Mesenchymal stem cell (in vitro differentiated cells and primary cell): ENCODE data around the gene AFAP1.

Experiments used
- DNase-seq: peaks from one replicate; pipeline ENCODE4 v3.0.0-alpha.2; 2013
- H2AFZ ChIP-seq: one replicate; pipeline ENCODE4 v1.6.1; 2013; ENCODE audit warnings: low read depth, mild to moderate bottlenecking, control low read depth, inconsistent platforms, low read length, moderate library complexity
- H2AK5ac ChIP-seq: 2 replicates; pipeline ENCODE4 v1.6.1; 2013; ENCODE audit warnings: low read length, moderate library complexity, mild to moderate bottlenecking, inconsistent platforms; ENCODE audit not compliant: severe bottlenecking
- H2BK120ac ChIP-seq: one replicate; pipeline ENCODE4 v1.6.1; 2013; ENCODE audit warnings: low read depth, mild to moderate bottlenecking, inconsistent platforms, low read length, moderate library complexity
- H2BK12ac ChIP-seq, 2 experiments: one replicate each; pipeline ENCODE4 v1.6.1; 2013; ENCODE audit warnings: inconsistent platforms in 2 of 2, low read length in 2 of 2, mild to moderate bottlenecking in 2 of 2, moderate library complexity in 2 of 2, control low read depth in 1 of 2
- H2BK15ac ChIP-seq: one replicate; pipeline ENCODE4 v1.6.1; 2013; ENCODE audit warnings: mild to moderate bottlenecking, low read depth, inconsistent platforms; ENCODE audit not compliant: poor library complexity, severe bottlenecking
- H2BK5ac ChIP-seq: 2 replicates; pipeline ENCODE4 v1.6.1; 2013; ENCODE audit warnings: low read depth, mild to moderate bottlenecking, low read length, control low read depth, inconsistent platforms; ENCODE audit not compliant: poor library complexity, severe bottlenecking
- H3K14ac ChIP-seq, 2 experiments: one replicate each; pipeline ENCODE4 v1.6.1; 2013; ENCODE audit warnings: inconsistent platforms in 2 of 2, low read length in 2 of 2, control low read depth in 1 of 2, mild to moderate bottlenecking in 1 of 2, moderate library complexity in 1 of 2
- H3K18ac ChIP-seq, 2 experiments: one replicate each; pipeline ENCODE4 v1.6.1; 2013; ENCODE audit warnings: inconsistent platforms in 2 of 2, low read length in 2 of 2, control low read depth in 1 of 2, low read depth in 1 of 2, mild to moderate bottlenecking in 1 of 2
- H3K23ac ChIP-seq, 2 experiments: one replicate each; pipeline ENCODE4 v1.6.1; 2013; ENCODE audit warnings: inconsistent platforms in 2 of 2, low read length in 2 of 2, mild to moderate bottlenecking in 2 of 2, moderate library complexity in 2 of 2, control low read depth in 1 of 2
- H3K27ac ChIP-seq: 2 replicates; pipeline ENCODE4 v1.5.1; 2013; ENCODE audit warnings: mild to moderate bottlenecking, moderate library complexity, low read length, control low read depth, inconsistent platforms; ENCODE audit not compliant: poor library complexity, severe bottlenecking
- H3K27me3 ChIP-seq, 2 experiments: 2 replicates each; pipeline versions ENCODE4 v1.6.1 to v1.7.0; 2013; ENCODE audit warnings: low read length in 2 of 2, mild to moderate bottlenecking in 2 of 2, moderate library complexity in 2 of 2, control low read depth in 1 of 2, inconsistent platforms in 1 of 2; ENCODE audit not compliant: control insufficient read depth in 1 of 2, insufficient read depth in 1 of 2
- H3K36me3 ChIP-seq, 2 experiments: 2 replicates each; pipeline versions ENCODE4 v1.6.1 to v1.7.0; 2013; ENCODE audit warnings: low read length in 2 of 2, control low read depth in 1 of 2, inconsistent platforms in 1 of 2, low read depth in 1 of 2, mild to moderate bottlenecking in 1 of 2; ENCODE audit not compliant: insufficient read depth in 2 of 2, control insufficient read depth in 1 of 2
- H3K4ac ChIP-seq, 2 experiments: one replicate each; pipeline ENCODE4 v1.6.1; 2013; ENCODE audit warnings: inconsistent platforms in 2 of 2, low read length in 2 of 2, mild to moderate bottlenecking in 2 of 2, moderate library complexity in 2 of 2, control low read depth in 1 of 2, low read depth in 1 of 2
- H3K4me1 ChIP-seq: 2 replicates; pipeline ENCODE4 v1.6.1; 2013; ENCODE audit warnings: low read depth, low read length, control low read depth; ENCODE audit not compliant: control insufficient read depth, insufficient read depth
- H3K4me2 ChIP-seq: 2 replicates; pipeline ENCODE4 v1.6.1; 2013; ENCODE audit warnings: low read length, mild to moderate bottlenecking, inconsistent platforms; ENCODE audit not compliant: poor library complexity, severe bottlenecking
- H3K4me3 ChIP-seq, 2 experiments: 2 replicates each; pipeline versions ENCODE4 v1.5.1 to v1.7.0; 2013; ENCODE audit warnings: low read length in 2 of 2, mild to moderate bottlenecking in 2 of 2, control low read depth in 1 of 2, low read depth in 1 of 2; ENCODE audit not compliant: insufficient read depth in 1 of 2
- H3K79me1 ChIP-seq: replicated peaks from 2 replicates; pipeline ENCODE4 v1.6.1; 2013; ENCODE audit warnings: mild to moderate bottlenecking, control low read depth, low read length, inconsistent platforms; ENCODE audit not compliant: poor library complexity, severe bottlenecking
- H3K9ac ChIP-seq: 2 replicates; pipeline ENCODE4 v1.7.0; 2013; ENCODE audit warnings: mild to moderate bottlenecking, low read length, moderate library complexity
- H3K9me3 ChIP-seq: 2 replicates; pipeline ENCODE4 v1.7.0; 2013; ENCODE audit warnings: mild to moderate bottlenecking, low read length; ENCODE audit not compliant: control insufficient read depth
- H4K8ac ChIP-seq: one replicate; pipeline ENCODE4 v1.6.1; 2013; ENCODE audit warnings: inconsistent platforms, mild to moderate bottlenecking, low read length, moderate library complexity
- H4K91ac ChIP-seq: one replicate; pipeline ENCODE4 v1.6.1; 2013; ENCODE audit warnings: mild to moderate bottlenecking, low read length, inconsistent platforms
- WGBS: methylation state at CpG from one replicate; pipeline ENCODE4 v1.1.7; 2013; ENCODE audit warnings: mixed read lengths; 5-methylcytosine and 5-hydroxymethylcytosine counted together

The AFAP1 gene

DNA sequence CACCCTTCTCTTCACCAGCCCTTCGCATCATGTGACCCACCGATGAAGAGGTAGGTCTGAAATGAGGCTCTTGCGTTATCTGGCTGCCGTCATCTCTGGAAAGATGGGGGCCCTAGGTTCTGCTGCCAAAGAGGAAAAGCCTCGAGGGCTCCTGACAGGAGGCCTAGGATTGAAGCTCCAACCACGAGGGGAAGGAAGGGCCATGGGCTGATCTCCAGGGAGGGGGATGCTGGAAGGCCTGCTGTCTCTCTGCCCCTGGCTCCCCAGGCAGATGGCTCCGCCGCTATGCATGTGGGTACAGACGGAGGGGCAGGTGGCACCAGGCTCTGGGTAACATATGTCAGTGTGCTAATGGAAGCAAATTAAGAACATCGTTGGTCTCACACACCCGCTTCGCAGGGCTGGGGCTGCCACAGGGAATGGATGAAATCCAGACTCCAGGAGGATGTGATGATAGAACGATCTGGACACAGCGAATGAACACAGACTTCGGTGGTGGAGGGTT, 44.9 kb downstream of the AFAP1 start:
- Histone ChIP-seq H2BK5ac (no peak overlapping the region), H3K27me3 (no peaks in the 10 kb centered on the region), H2BK15ac (peak overlapping the region; percentile 36), H3K23ac (no peak overlapping the region), H4K91ac (peak overlapping the region; percentile 59), H4K8ac (peak overlapping the region; percentile 77), H3K27ac (no peak overlapping the region), H3K9ac (no peak overlapping the region), H3K4me2 (no peak overlapping the region), H2AK5ac (peak overlapping the region; percentile 74), H2BK120ac (no peak overlapping the region), H3K4ac (peak overlapping the region in 1 of 2 experiments; percentile 83), H3K36me3 (peaks cover 12 to 17% of the 10 kb centered on the region in 2 experiments), H2BK12ac (no peak overlapping the region), H3K79me1 (peaks cover 7% of the 10 kb centered on the region), H2AFZ (no peak overlapping the region), H3K4me1 (peaks cover 19% of the 10 kb centered on the region), H3K14ac (no peak overlapping the region), H3K4me3 (no peak overlapping the region), H3K18ac (peak overlapping the region; percentile 16 to 46), H3K9me3 (no peaks in the 10 kb centered on the region)
- DNase-seq: no peak
- 95% methylated on average over 15 of the region's 15 CpGs for WGBS

DNA sequence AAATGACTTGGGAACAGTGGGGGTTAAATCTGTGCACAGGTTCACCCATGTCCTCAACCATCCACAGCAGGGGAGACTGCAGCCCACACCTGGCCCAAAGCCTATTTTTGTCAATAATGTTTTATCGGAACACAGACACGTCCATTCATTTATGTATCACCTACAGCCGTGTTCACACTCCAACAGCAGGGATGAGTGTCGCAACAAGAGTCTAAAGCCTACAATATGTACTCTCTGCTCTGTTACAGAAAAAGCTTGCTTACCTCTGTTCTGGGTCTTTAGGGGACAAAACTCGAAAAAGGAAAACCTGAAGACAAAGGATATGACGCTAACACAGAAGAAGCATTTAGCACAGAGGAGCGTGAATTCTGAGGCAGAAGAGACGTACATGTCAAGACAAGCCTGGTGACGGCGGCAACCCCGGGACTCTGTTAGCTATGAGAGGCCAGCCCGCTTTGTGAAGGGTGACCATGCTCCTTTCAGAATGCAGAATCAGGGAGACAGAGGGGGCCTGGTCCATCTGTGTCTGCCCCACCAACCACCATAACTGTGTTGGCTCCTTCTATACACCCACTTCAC, 45.5 kb downstream of the AFAP1 start:
- H2BK5ac ChIP-seq: no peak overlapping the region
- peaks cover 12 to 17% of the 10 kb centered on the region in 2 experiments for H3K36me3 ChIP-seq
- H3K27me3 ChIP-seq: no peaks in the 10 kb centered on the region
- H2AFZ ChIP-seq: no peak overlapping the region
- DNase-seq: no peak
- peak overlapping the region; percentile 63 for H2BK15ac ChIP-seq
- no peak overlapping the region for H3K4ac ChIP-seq
- H3K27ac ChIP-seq: no peak overlapping the region
- H3K18ac ChIP-seq: peak overlapping the region in 1 of 2 experiments; percentile 16
- H4K8ac ChIP-seq: peak overlapping the region; percentile 48
- peaks cover 7% of the 10 kb centered on the region for H3K79me1 ChIP-seq
- no peak overlapping the region for H3K4me2 ChIP-seq
- peaks cover 19% of the 10 kb centered on the region for H3K4me1 ChIP-seq
- peak overlapping the region; percentile 15 for H2AK5ac ChIP-seq
- H2BK12ac ChIP-seq: peak overlapping the region in 1 of 2 experiments; percentile 65
- no peak overlapping the region for H3K9ac ChIP-seq
- no peaks in the 10 kb centered on the region for H3K9me3 ChIP-seq
- peak overlapping the region; percentile 59 for H4K91ac ChIP-seq
- H3K23ac ChIP-seq: no peak overlapping the region
- no peak overlapping the region for H3K4me3 ChIP-seq
- no peak overlapping the region for H3K14ac ChIP-seq
- WGBS: 94% methylated on average over 12 of the region's 12 CpGs
- H2BK120ac ChIP-seq: no peak overlapping the region

DNA sequence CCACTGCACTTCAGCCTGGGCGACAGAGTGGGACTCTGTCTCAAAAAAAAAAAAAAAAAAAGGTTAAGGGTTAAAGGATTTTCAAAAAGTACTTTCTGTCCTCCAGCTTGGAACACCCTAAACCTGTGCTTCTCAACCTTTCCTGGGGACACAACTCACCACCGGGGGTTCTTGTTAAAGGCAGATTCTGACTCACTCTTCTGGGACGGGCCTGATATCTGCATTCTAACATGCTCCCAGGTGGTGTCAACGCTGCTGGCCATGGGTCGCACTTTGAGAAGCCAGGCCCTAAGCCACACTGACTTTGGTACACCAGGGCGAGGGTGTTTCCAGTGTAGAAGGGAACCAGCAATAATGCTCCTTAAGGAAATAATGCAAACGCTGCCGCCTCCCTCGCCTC, 46.1 kb downstream of the AFAP1 start:
- 86% methylated on average over 8 of the region's 9 CpGs for WGBS
- H2AK5ac ChIP-seq: peak overlapping the region; percentile 42

DNA sequence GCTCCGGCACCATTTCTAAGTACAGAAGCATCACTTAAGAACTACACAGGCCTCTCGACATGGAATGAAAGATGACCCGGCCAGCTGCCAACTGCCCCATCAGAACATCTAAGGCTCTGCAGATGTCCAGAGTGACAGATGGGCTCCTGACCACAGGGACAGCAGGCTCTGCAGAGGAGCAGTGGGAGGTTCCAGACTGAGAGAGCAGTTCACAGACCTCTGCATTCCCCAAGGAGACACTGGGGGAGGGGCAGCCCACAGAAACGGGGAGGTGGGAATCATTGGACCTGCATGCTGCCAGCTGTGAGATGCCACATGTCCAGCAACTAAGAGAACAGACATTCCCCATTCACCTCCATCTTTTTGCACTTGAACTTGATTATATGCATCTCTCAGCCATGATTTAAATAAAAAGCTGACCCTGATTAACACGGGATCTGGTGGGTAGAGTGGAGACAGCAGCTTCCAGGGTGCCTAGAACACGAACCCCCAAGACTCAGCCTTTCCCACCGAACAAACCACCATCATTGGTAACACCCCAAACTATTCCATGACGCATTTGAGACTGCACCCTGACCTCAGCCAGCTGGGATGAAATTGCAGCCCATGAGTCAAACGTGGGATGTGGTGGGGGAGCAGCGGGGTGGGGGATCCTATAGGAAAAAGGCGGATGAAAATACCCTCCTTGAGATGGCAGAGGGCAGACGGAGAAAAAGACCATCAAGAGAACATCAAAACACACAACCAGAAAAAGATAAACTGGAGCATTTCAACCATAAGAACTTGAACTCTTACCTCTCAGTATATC, 47.2 kb downstream of the AFAP1 start:
- Histone ChIP-seq H3K23ac (no peak overlapping the region), H3K4ac (peak overlapping the region in 1 of 2 experiments; percentile 3), H2AK5ac (peak overlapping the region; percentile 55), H2BK5ac (no peak overlapping the region), H4K8ac (no peak overlapping the region), H3K4me2 (peak overlapping the region; percentile 14), H2AFZ (no peak overlapping the region), H2BK15ac (no peak overlapping the region), H3K9ac (no peak overlapping the region), H3K18ac (peak overlapping the region in 1 of 2 experiments; percentile 47), H3K27ac (peak overlapping the region; percentile 79), H2BK12ac (peak overlapping the region in 1 of 2 experiments; percentile 28), H3K4me1 (peaks cover 19% of the 10 kb centered on the region), H4K91ac (no peak overlapping the region), H3K14ac (no peak overlapping the region), H3K27me3 (no peaks in the 10 kb centered on the region), H3K9me3 (peaks cover 8% of the 10 kb centered on the region), H3K79me1 (peaks cover 7% of the 10 kb centered on the region), H2BK120ac (no peak overlapping the region), H3K36me3 (peaks cover 12 to 17% of the 10 kb centered on the region in 2 experiments), H3K4me3 (peak overlapping the region in 1 of 2 experiments; percentile 44)
- peak; percentile 94 for DNase-seq
- 32% methylated on average over 7 of the region's 12 CpGs for WGBS

More for the DNA sequence above, 46.1 kb downstream of the AFAP1 start:
- Histone ChIP-seq H2BK120ac (no peak overlapping the region), H3K27ac (no peak overlapping the region), H3K14ac (no peak overlapping the region), H2BK15ac (peak overlapping the region; percentile 39), H3K27me3 (no peaks in the 10 kb centered on the region), H3K36me3 (peaks cover 12 to 17% of the 10 kb centered on the region in 2 experiments), H3K79me1 (peaks cover 7% of the 10 kb centered on the region), H4K91ac (no peak overlapping the region), H3K9me3 (peaks cover under 1% of the 10 kb centered on the region), H2BK12ac (peak overlapping the region in 1 of 2 experiments; percentile 65), H3K4me1 (peaks cover 19% of the 10 kb centered on the region), H4K8ac (no peak overlapping the region), H3K4me2 (no peak overlapping the region), H2AFZ (no peak overlapping the region), H3K9ac (no peak overlapping the region), H3K4me3 (no peak overlapping the region), H2BK5ac (no peak overlapping the region), H3K18ac (peak overlapping the region in 1 of 2 experiments; percentile 7), H3K4ac (no peak overlapping the region), H3K23ac (no peak overlapping the region)
- DNase-seq: no peak
